Endothelial cell of umbilical vein (primary cell): Measurements from ENCODE around the gene CARS1. TPM values are rescaled to one million over a fixed set of nuclear protein-coding genes. Genes with fewer than 3 reads are reported as not detected.
"Not testable (repeated sequence)": the region's sequence is repeated elsewhere in the genome, so short reads cannot be mapped to it uniquely, and the experiment has no call there.

ENCODE experiments used
- BruUV-seq: library from RNA; stranded (reverse); fragments of 400-500 nt; replicated peaks from 2 replicates; lab custom pipeline; 2021; lab: Mats Ljungman, UMichigan
- CTCF ChIA-PET: fragments of 300-600, 350-600 bp; sonication (Branson Sonifier 250); formaldehyde crosslinking; loops from one replicate; lab custom pipeline; 2021; ENCODE audit warnings: antibody characterized with exemption, inconsistent platforms; lab: Charles Lee
- POLR2A ChIA-PET: fragments of 300-600, 350-600 bp; sonication (Branson Sonifier 250); formaldehyde crosslinking; loops from one replicate; lab custom pipeline; 2021; ENCODE audit warnings: antibody characterized with exemption, inconsistent platforms; lab: Charles Lee
- DNase-seq: peaks from one replicate; pipeline ENCODE4 v3.0.0-alpha.2; 2011; ENCODE audit warnings: low read depth, low spot score
- FAIRE-seq: peaks from 2 replicates; lab custom pipeline; 2011; peaks lifted over from hg19 to GRCh38; lab: Jason Lieb, UNC
- H2AFZ ChIP-seq: 2 replicates; pipeline ENCODE4 v1.6.0; 2012; ENCODE audit warnings: low read depth, low read length, control low read depth, inconsistent platforms
- H3K27ac ChIP-seq: 2 replicates; pipeline ENCODE4 v1.5.1; 2011; ENCODE audit warnings: low read depth, mild to moderate bottlenecking, control low read depth, low read length, moderate library complexity; ENCODE audit not compliant: insufficient read depth
- H3K27me3 ChIP-seq, 2 experiments: 2 replicates each; pipeline versions ENCODE4 v1.6.0 to v1.6.1; 2011; ENCODE audit warnings: low read length in 2 of 2, mixed read lengths in 1 of 2; ENCODE audit not compliant: control insufficient read depth in 2 of 2, insufficient read depth in 2 of 2
- H3K36me3 ChIP-seq, 2 experiments: 2 replicates in 1 of 2; 3 replicates in 1 of 2; pipeline ENCODE4 v1.5.1; 2011; ENCODE audit warnings: low read length in 2 of 2, mild to moderate bottlenecking in 1 of 2, moderate library complexity in 1 of 2; ENCODE audit not compliant: control insufficient read depth in 2 of 2, insufficient read depth in 2 of 2; ENCODE audit errors: extremely low read depth in 1 of 2
- H3K4me1 ChIP-seq: 3 replicates; pipeline ENCODE4 v1.5.1; 2011; ENCODE audit warnings: mild to moderate bottlenecking, low read length; ENCODE audit not compliant: control insufficient read depth, insufficient read depth; ENCODE audit errors: extremely low read depth
- H3K4me2 ChIP-seq: 2 replicates; pipeline ENCODE4 v1.6.1; 2011; ENCODE audit warnings: low read length, control low read depth, mixed read lengths; ENCODE audit not compliant: insufficient read depth
- H3K4me3 ChIP-seq, 3 experiments: fragments of 200-600 bp in 1 of 3; sonication (generic), shearing (Covaris generic) in 1 of 3; replicated peaks in 1 of 3; 2 replicates each; pipeline ENCODE4 v1.5.1; 2011 to 2016; ENCODE audit warnings: control low read depth in 3 of 3, low read length in 3 of 3, mild to moderate bottlenecking in 2 of 3, inconsistent platforms in 1 of 3, low read depth in 1 of 3, moderate library complexity in 1 of 3; ENCODE audit not compliant: insufficient read depth in 1 of 3
- H3K79me2 ChIP-seq: 2 replicates; pipeline ENCODE4 v1.6.0; 2012; ENCODE audit warnings: low read length, inconsistent platforms; ENCODE audit not compliant: control insufficient read depth, insufficient read depth
- H3K9ac ChIP-seq: replicated peaks from 2 replicates; pipeline ENCODE3; 2011; ENCODE audit warnings: low read length, control low read depth; ENCODE audit not compliant: insufficient read depth; ENCODE audit errors: extremely low read depth
- H3K9me1 ChIP-seq: replicated peaks from 3 replicates; pipeline ENCODE4 v1.6.0; 2011; ENCODE audit warnings: mild to moderate bottlenecking, low read length; ENCODE audit not compliant: control insufficient read depth, insufficient read depth; ENCODE audit errors: extremely low read depth
- H3K9me3 ChIP-seq: replicated peaks from 2 replicates; pipeline ENCODE4 v1.5.1; 2012; ENCODE audit warnings: low read length, inconsistent platforms; ENCODE audit not compliant: control insufficient read depth, insufficient read depth
- H4K20me1 ChIP-seq: replicated peaks from 2 replicates; pipeline ENCODE3; 2011; ENCODE audit warnings: mild to moderate bottlenecking, low read length; ENCODE audit not compliant: control insufficient read depth, insufficient read depth; ENCODE audit errors: extremely low read depth
- EZH2 ChIP-seq: IDR thresholded peaks from 2 replicates; pipeline ENCODE4 v1.6.1; 2012; ENCODE audit warnings: borderline replicate concordance, low read depth, mild to moderate bottlenecking, moderate library complexity, low read length, inconsistent platforms; ENCODE audit not compliant: severe bottlenecking
- GATA2 ChIP-seq: IDR thresholded peaks from 2 replicates; pipeline ENCODE4 v1.7.0; 2011; ENCODE audit warnings: low read depth, mild to moderate bottlenecking, moderate library complexity, mixed read lengths, low read length; ENCODE audit not compliant: insufficient read length, insufficient read depth
- JUN ChIP-seq: IDR thresholded peaks from 2 replicates; pipeline ENCODE4 v1.6.1; 2011; ENCODE audit warnings: borderline replicate concordance, low read depth; ENCODE audit not compliant: insufficient read length, insufficient read depth
- MYC ChIP-seq: IDR thresholded peaks from one replicate; pipeline ENCODE4 v1.6.1; 2011; ENCODE audit warnings: mild to moderate bottlenecking, low read depth, low read length
- POLR2AphosphoS5 ChIP-seq: IDR thresholded peaks from 2 replicates; pipeline ENCODE4 v1.6.1; 2012; ENCODE audit warnings: low read depth, mild to moderate bottlenecking, control low read depth, low read length, moderate library complexity; ENCODE audit not compliant: insufficient read depth
- dilution Hi-C: fragments of 300-500 bp; cut with MboI; formaldehyde crosslinking; loops from one replicate; pipeline ENCODE4 v1.15.0; 2019; ENCODE audit warnings: low sequenced_read_pairs; ENCODE audit not compliant: extremely low pct_ligation_motif_present
- intact Hi-C: fragments of 100-400 bp; cut with micrococcal nuclease; formaldehyde crosslinking; loops from one replicate; pipeline ENCODE4 v1.10.0; 2022
- polyA plus RNA-seq, 4 experiments: library from polyadenylated mRNA; depleted of rRNA in 3 of 4; stranded (reverse) in 3 of 4; unstranded in 1 of 4; fragments of >200 nt; gene quantifications; 2 replicates each; pipeline versions ENCODE4 v1.2.1 to v1.2.3, GENCODE V29; 2011 to 2012; ENCODE audit warnings: missing spikeins in 1 of 4
- total RNA-seq: library from RNA; stranded (reverse); gene quantifications from 2 replicates; pipeline ENCODE4 v1.2.3, GENCODE V29; 2021

Gene CARS1
- total and polyA plus RNA-seq, 2 donors (not counting 3 experiments of a cell fraction or from before 2014, with no cell fraction given): 43.5 to 66.2 TPM

GRCh38 chr11:3073029-3073435 lies 15.8 kb upstream of the CARS1 start:
- Histone ChIP-seq H3K9me1 (no peaks in the 10 kb centered on the region), H3K36me3 (no peaks in the 10 kb centered on the region), H3K27me3 (peaks cover 0 to 4% of the 10 kb centered on the region in 2 experiments), H3K4me2 (no peak overlapping the region), H3K9me3 (no peaks in the 10 kb centered on the region), H3K79me2 (no peaks in the 10 kb centered on the region), H3K4me1 (no peaks in the 10 kb centered on the region), H3K9ac (no peak overlapping the region), H4K20me1 (no peaks in the 10 kb centered on the region), H3K27ac (no peak overlapping the region), H2AFZ (no peak overlapping the region), H3K4me3 (no peak overlapping the region)
- FAIRE-seq: peak; percentile 31
- no TSS peak for BruUV-seq
- POLR2A ChIA-PET: interaction anchor here (0.9 kb wide), 1 partner anchor 13 kb away, joined by 3 read pairs; no protein-coding TSS in a partner anchor
- DNase-seq: peak; percentile 95
- dilution Hi-C loops (no loop called here), intact Hi-C loops (no loop called here)
- CTCF ChIA-PET: interaction anchor here (0.7 to 1.4 kb wide), 3 partner anchors 19 to 122 kb away, joined by 3 to 7 read pairs (median 4); no protein-coding TSS in a partner anchor
- TF ChIP-seq MYC (no peak), GATA2 (no peak), POLR2AphosphoS5 (no peak), JUN (peak; percentile 85)

GRCh38 chr11:3069425-3069824 lies 12.2 kb upstream of the CARS1 start:
- H3K9me1 ChIP-seq: no peaks in the 10 kb centered on the region
- no peak for FAIRE-seq

GRCh38 chr11:3066308-3066707 lies 9.1 kb upstream of the CARS1 start:
- H3K9ac ChIP-seq, H3K4me3 ChIP-seq, FAIRE-seq, H4K20me1 ChIP-seq, H3K79me2 ChIP-seq, POLR2A ChIA-PET, H3K9me1 ChIP-seq, H3K36me3 ChIP-seq, dilution Hi-C loops, H3K27ac ChIP-seq, DNase-seq, BruUV-seq, H2AFZ ChIP-seq, H3K9me3 ChIP-seq, H3K4me2 ChIP-seq, H3K4me1 ChIP-seq, H3K27me3 ChIP-seq, intact Hi-C loops: not testable (repeated sequence)
- CTCF ChIA-PET: interaction anchor here (1.3 kb wide), 1 partner anchor 25 kb away, joined by 3 read pairs; no protein-coding TSS in a partner anchor

More at GRCh38 chr11:3069425-3069824, 12.2 kb upstream of the CARS1 start:
- Histone ChIP-seq H2AFZ (no peak overlapping the region), H3K27ac (no peak overlapping the region), H3K4me1 (no peaks in the 10 kb centered on the region), H3K27me3 (no peaks in the 10 kb centered on the region), H3K36me3 (no peaks in the 10 kb centered on the region), H3K9me3 (no peaks in the 10 kb centered on the region), H3K79me2 (no peaks in the 10 kb centered on the region), H3K4me2 (no peak overlapping the region), H4K20me1 (no peaks in the 10 kb centered on the region), H3K9ac (no peak overlapping the region), H3K4me3 (no peak overlapping the region)
- TF ChIP-seq EZH2: no peak
- no TSS peak for BruUV-seq
- DNase-seq: no peak
- POLR2A ChIA-PET: no interaction called here
- intact Hi-C loops: no loop called here
- dilution Hi-C loops: no loop called here
- CTCF ChIA-PET: no interaction called here
